OCI-LY1 (cell line): Measurements from ENCODE around the gene SUN5.

Experiments used
- H2AFZ ChIP-seq: fragments of 200-600 bp; sonication (generic), shearing (Covaris generic); 2 replicates; pipeline ENCODE4 v1.6.0; 2014; ENCODE audit warnings: antibody characterized with exemption, mild to moderate bottlenecking, low read length
- H3F3A ChIP-seq: fragments of 200-600 bp; sonication (generic), shearing (Covaris generic); 2 replicates; pipeline ENCODE4 v1.6.0; 2014; ENCODE audit warnings: mild to moderate bottlenecking, antibody characterized with exemption, low read length, moderate library complexity; ENCODE audit not compliant: insufficient read depth
- H3K27ac ChIP-seq: fragments of 200-600 bp; sonication (generic); 2 replicates; pipeline ENCODE4 v1.5.1; 2014; ENCODE audit warnings: low read length, mixed run types, mild to moderate bottlenecking, low read depth; ENCODE audit not compliant: poor library complexity, severe bottlenecking
- H3K27me3 ChIP-seq: fragments of 200-600 bp; sonication (generic); 2 replicates; pipeline ENCODE4 v1.6.0; 2014; ENCODE audit warnings: antibody characterized with exemption, mild to moderate bottlenecking, low read length, moderate library complexity; ENCODE audit not compliant: insufficient read depth
- H3K36me3 ChIP-seq: fragments of 200-600 bp; sonication (generic); 2 replicates; pipeline ENCODE4 v1.6.1; 2014; ENCODE audit warnings: mild to moderate bottlenecking, antibody characterized with exemption, low read length, moderate library complexity, mixed read lengths; ENCODE audit not compliant: insufficient read depth
- H3K4me1 ChIP-seq: fragments of 200-600 bp; sonication (generic); 2 replicates; pipeline ENCODE4 v1.5.1; 2014; ENCODE audit warnings: mild to moderate bottlenecking, low read length, moderate library complexity; ENCODE audit not compliant: insufficient read depth, severe bottlenecking
- H3K4me2 ChIP-seq: fragments of 200-600 bp; sonication (generic), shearing (Covaris generic); 2 replicates; pipeline ENCODE4 v1.6.1; 2014; ENCODE audit warnings: low read length
- H3K4me3 ChIP-seq: fragments of 200-600 bp; sonication (generic); 2 replicates; pipeline ENCODE4 v1.5.1; 2014; ENCODE audit warnings: low read length, low read depth, mild to moderate bottlenecking, mixed read lengths; ENCODE audit not compliant: poor library complexity, severe bottlenecking
- H3K79me2 ChIP-seq: fragments of 200-600 bp; shearing (Covaris generic); 2 replicates; pipeline ENCODE4 v1.6.1; 2016; ENCODE audit warnings: mixed run types, low read length, mixed read lengths; ENCODE audit not compliant: insufficient read depth
- H3K9ac ChIP-seq: fragments of 200-600 bp; sonication (generic), shearing (Covaris generic); 2 replicates; pipeline ENCODE4 v1.6.1; 2014; ENCODE audit warnings: mild to moderate bottlenecking, low read length, mixed read lengths
- H3K9me2 ChIP-seq: fragments of 200-600 bp; sonication (generic), shearing (Covaris generic); 2 replicates; pipeline ENCODE4 v1.6.1; 2014; ENCODE audit warnings: low read depth, mild to moderate bottlenecking, low read length, mixed read lengths
- H3K9me3 ChIP-seq: fragments of 200-600 bp; shearing (Covaris generic); 2 replicates; pipeline ENCODE4 v1.6.1; 2014; ENCODE audit warnings: low read length, mixed read lengths
- H4K20me1 ChIP-seq: fragments of 200-600 bp; sonication (generic), shearing (Covaris generic); 2 replicates; pipeline ENCODE4 v1.6.0; 2016; ENCODE audit warnings: mild to moderate bottlenecking, low read length; ENCODE audit not compliant: insufficient read depth
- CTCF ChIP-seq: fragments of 200-600 bp; sonication (generic), shearing (Covaris generic); IDR thresholded peaks from 2 replicates; pipeline ENCODE4 v1.5.1; 2017; ENCODE audit warnings: mild to moderate bottlenecking, antibody characterized with exemption, low read length, moderate library complexity, mixed read lengths
- EZH2 ChIP-seq: fragments of 200-600 bp; sonication (generic), shearing (Covaris generic); IDR thresholded peaks from 2 replicates; pipeline ENCODE4 v1.8.0; 2017; ENCODE audit warnings: borderline replicate concordance, mixed run types, mild to moderate bottlenecking, antibody characterized with exemption, low read length, moderate library complexity, mixed read lengths

Gene SUN5

GRCh38 chr20:33019465-33020277, 15.4 kb upstream of the SUN5 start:
- H3F3A ChIP-seq = no peaks in the 10 kb centered on the region
- H3K4me3 ChIP-seq = no peak overlapping the region
- TF ChIP-seq CTCF (no peak; the same call in 1 of the 2 replicates), EZH2 (no peak)
- no peak overlapping the region for H3K9ac ChIP-seq
- H4K20me1 ChIP-seq = no peaks in the 10 kb centered on the region
- no peak overlapping the region for H3K27ac ChIP-seq
- H3K36me3 ChIP-seq = no peaks in the 10 kb centered on the region
- H3K79me2 ChIP-seq = no peaks in the 10 kb centered on the region
- no peaks in the 10 kb centered on the region for H3K9me3 ChIP-seq
- H3K27me3 ChIP-seq = 0 out of 2 replicates have a peak, but pooled peaks cover under 1% of the 10 kb centered on the region
- no peak overlapping the region for H2AFZ ChIP-seq
- H3K9me2 ChIP-seq = no peaks in the 10 kb centered on the region
- H3K4me2 ChIP-seq = no peak overlapping the region
- H3K4me1 ChIP-seq = no peaks in the 10 kb centered on the region

GRCh38 chr20:33018169-33018931, 14.1 kb upstream of the SUN5 start:
- no peak overlapping the region for H2AFZ ChIP-seq
- H3K36me3 ChIP-seq = no peaks in the 10 kb centered on the region
- no peaks in the 10 kb centered on the region for H3K9me3 ChIP-seq
- 0 out of 2 replicates have a peak, but pooled peaks cover 3% of the 10 kb centered on the region for H3K27me3 ChIP-seq
- H3K4me3 ChIP-seq = no peak overlapping the region
- H3F3A ChIP-seq = no peaks in the 10 kb centered on the region
- TF ChIP-seq CTCF = no peak
- no peak for TF ChIP-seq EZH2
- H3K9ac ChIP-seq = no peak overlapping the region
- no peak overlapping the region for H3K27ac ChIP-seq
- no peaks in the 10 kb centered on the region for H3K4me1 ChIP-seq
- H3K79me2 ChIP-seq = no peaks in the 10 kb centered on the region
- H3K9me2 ChIP-seq = no peaks in the 10 kb centered on the region
- H4K20me1 ChIP-seq = no peaks in the 10 kb centered on the region
- H3K4me2 ChIP-seq = no peak overlapping the region

GRCh38 chr20:33017542-33017941, 13.3 kb upstream of the SUN5 start:
- H3K79me2 ChIP-seq = no peaks in the 10 kb centered on the region
- H3K9ac ChIP-seq = no peak overlapping the region
- no peak overlapping the region for H3K4me2 ChIP-seq
- H3K36me3 ChIP-seq = no peaks in the 10 kb centered on the region
- no peak overlapping the region for H3K4me3 ChIP-seq
- H4K20me1 ChIP-seq = no peaks in the 10 kb centered on the region
- H2AFZ ChIP-seq = no peak overlapping the region
- no peak for TF ChIP-seq CTCF
- TF ChIP-seq EZH2 = no peak
- 0 out of 2 replicates have a peak, but pooled peaks cover 3% of the 10 kb centered on the region for H3K27me3 ChIP-seq
- no peak overlapping the region for H3K27ac ChIP-seq
- no peaks in the 10 kb centered on the region for H3K9me3 ChIP-seq
- no peaks in the 10 kb centered on the region for H3K9me2 ChIP-seq
- H3K4me1 ChIP-seq = no peaks in the 10 kb centered on the region
- H3F3A ChIP-seq = no peaks in the 10 kb centered on the region
